ENCODE results near the gene ANKS1B.

The ANKS1B gene

GRCh38 chr12:98799822-98800221 is 1184.9 kb downstream of the ANKS1B start:
- H3K9me3 ChIP-seq (ENCODE audit: control insufficient read depth, low read length) = no peaks in the 10 kb centered on the region
- no peaks in the 10 kb centered on the region for H3K36me3 ChIP-seq (ENCODE audit: control insufficient read depth, insufficient read depth, low read length, severe bottlenecking)
- H3K27me3 ChIP-seq (replicated peaks; ENCODE audit: control insufficient read depth, insufficient read depth, low read length) = no peaks in the 10 kb centered on the region
- no peak for DNase-seq (ENCODE audit: low read depth)
- H3K9ac ChIP-seq (ENCODE audit: low read length) = no peak overlapping the region
- H3K4me1 ChIP-seq (ENCODE audit: control insufficient read depth, insufficient read depth, low read length) = no peaks in the 10 kb centered on the region
- no peak overlapping the region for H3K4me3 ChIP-seq (ENCODE audit: low read length)

GRCh38 chr12:98799146-98799810 is 1185.5 kb downstream of the ANKS1B start:
- Histone ChIP-seq H3K4me1 (ENCODE audit: control insufficient read depth, insufficient read depth, low read length) (no peaks in the 10 kb centered on the region), H3K36me3 (ENCODE audit: control insufficient read depth, insufficient read depth, low read length, severe bottlenecking) (no peaks in the 10 kb centered on the region), H3K9ac (ENCODE audit: low read length) (no peak overlapping the region), H3K9me3 (ENCODE audit: control insufficient read depth, low read length) (no peaks in the 10 kb centered on the region), H3K27me3 (replicated peaks; ENCODE audit: control insufficient read depth, insufficient read depth, low read length) (no peaks in the 10 kb centered on the region), H3K4me3 (ENCODE audit: low read length) (no peak overlapping the region)
- no peak for DNase-seq (ENCODE audit: low read depth)

DNA sequence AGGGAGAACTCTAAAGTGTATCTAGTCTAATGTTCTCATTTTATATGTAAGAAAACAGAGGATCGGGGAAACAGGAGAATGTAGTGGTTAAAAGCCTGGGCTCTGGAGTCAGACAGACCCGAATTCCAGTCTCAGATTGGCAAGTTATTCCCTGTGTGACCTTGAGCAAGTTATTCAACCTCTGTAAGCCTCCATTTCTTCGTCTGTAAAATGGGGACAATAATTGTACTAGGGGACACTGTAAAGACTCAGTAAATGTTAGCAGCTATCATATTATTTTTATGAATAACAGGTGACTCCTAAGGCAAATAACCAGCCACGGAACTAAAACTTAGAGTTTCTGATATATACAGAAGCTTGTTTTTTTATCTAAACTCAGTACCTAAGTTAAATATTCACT is 1187.5 kb downstream of the ANKS1B start:
- H3K9ac ChIP-seq (ENCODE audit: low read length) = no peak overlapping the region
- no peaks in the 10 kb centered on the region for H3K27me3 ChIP-seq (replicated peaks; ENCODE audit: control insufficient read depth, insufficient read depth, low read length)
- no peak overlapping the region for H3K4me3 ChIP-seq (ENCODE audit: low read length)
- H3K9me3 ChIP-seq (ENCODE audit: control insufficient read depth, low read length) = no peaks in the 10 kb centered on the region
- DNase-seq (ENCODE audit: low read depth) = no peak
- no peaks in the 10 kb centered on the region for H3K36me3 ChIP-seq (ENCODE audit: control insufficient read depth, insufficient read depth, low read length, severe bottlenecking)
- no peaks in the 10 kb centered on the region for H3K4me1 ChIP-seq (ENCODE audit: control insufficient read depth, insufficient read depth, low read length)

DNA sequence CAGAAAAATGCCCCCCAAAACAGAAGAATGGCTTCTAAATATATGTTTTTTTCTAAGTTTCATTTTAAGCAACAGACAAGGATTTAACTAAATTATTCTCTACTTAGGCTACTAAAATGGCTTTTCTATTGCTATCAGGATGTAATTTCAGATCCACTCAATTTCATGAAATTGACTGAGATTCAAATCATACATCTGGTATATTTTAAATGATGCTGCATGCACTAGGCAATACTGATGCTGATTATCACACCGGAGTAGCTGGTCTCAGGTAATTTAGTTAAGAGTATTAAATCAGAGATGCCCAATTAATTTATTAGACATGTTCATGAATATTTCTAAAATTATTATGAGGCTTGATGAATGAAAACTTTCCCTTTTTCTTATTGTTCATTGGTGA is 1188.0 kb downstream of the ANKS1B start:
- H3K27me3 ChIP-seq (replicated peaks; ENCODE audit: control insufficient read depth, insufficient read depth, low read length) = no peaks in the 10 kb centered on the region
- H3K36me3 ChIP-seq (ENCODE audit: control insufficient read depth, insufficient read depth, low read length, severe bottlenecking) = no peaks in the 10 kb centered on the region
- H3K4me1 ChIP-seq (ENCODE audit: control insufficient read depth, insufficient read depth, low read length) = no peaks in the 10 kb centered on the region
- H3K9me3 ChIP-seq (ENCODE audit: control insufficient read depth, low read length) = no peaks in the 10 kb centered on the region
- H3K9ac ChIP-seq (ENCODE audit: low read length) = no peak overlapping the region
- no peak for DNase-seq (ENCODE audit: low read depth)
- H3K4me3 ChIP-seq (ENCODE audit: low read length) = no peak overlapping the region

DNA sequence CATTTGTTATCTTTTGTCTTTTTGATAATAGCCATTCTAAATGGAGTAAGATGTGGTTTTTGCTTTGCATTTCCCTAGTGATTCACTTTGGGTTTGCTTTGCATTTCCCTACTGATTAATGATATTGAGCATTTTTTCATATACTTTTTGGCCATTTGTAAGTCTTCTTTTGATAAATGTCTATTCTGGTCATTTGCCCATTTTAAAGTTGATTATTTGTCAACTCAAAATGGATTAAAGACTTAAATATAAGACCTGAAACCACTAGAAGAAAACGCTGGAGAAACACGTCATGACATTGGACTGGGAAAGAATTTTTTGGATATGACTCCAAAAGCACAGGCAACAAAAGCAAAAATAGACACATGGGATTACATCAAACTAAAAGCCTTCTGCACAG is 1191.6 kb downstream of the ANKS1B start:
- DNase-seq (ENCODE audit: low read depth) = no peak
- no peaks in the 10 kb centered on the region for H3K9me3 ChIP-seq (ENCODE audit: control insufficient read depth, low read length)
- H3K9ac ChIP-seq (ENCODE audit: low read length) = no peak overlapping the region
- H3K27me3 ChIP-seq (replicated peaks; ENCODE audit: control insufficient read depth, insufficient read depth, low read length) = no peaks in the 10 kb centered on the region
- H3K4me3 ChIP-seq (ENCODE audit: low read length) = no peak overlapping the region
- no peaks in the 10 kb centered on the region for H3K36me3 ChIP-seq (ENCODE audit: control insufficient read depth, insufficient read depth, low read length, severe bottlenecking)
- H3K4me1 ChIP-seq (ENCODE audit: control insufficient read depth, insufficient read depth, low read length) = no peaks in the 10 kb centered on the region

DNA sequence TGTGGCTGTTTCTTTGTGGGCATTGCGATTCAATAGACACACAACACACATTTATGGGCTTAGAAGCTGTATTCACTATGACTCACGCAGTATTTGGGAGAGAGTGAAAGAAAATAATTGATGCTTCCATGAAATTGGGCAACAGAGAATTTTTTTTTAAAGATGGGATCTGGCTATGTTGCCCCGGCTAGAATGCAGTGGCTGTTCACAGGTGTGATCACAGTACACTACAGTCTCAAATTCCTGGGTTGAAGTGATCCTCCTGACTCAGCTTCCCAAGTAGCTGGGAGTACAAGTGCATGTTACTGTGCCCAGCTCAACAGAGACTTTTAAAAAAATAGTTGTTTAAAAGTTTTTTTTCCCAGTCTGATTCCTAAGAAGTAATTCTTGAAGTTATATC is 1193.3 kb downstream of the ANKS1B start:
- no peaks in the 10 kb centered on the region for H3K9me3 ChIP-seq (ENCODE audit: control insufficient read depth, low read length)
- H3K4me1 ChIP-seq (ENCODE audit: control insufficient read depth, insufficient read depth, low read length) = no peaks in the 10 kb centered on the region
- H3K27me3 ChIP-seq (replicated peaks; ENCODE audit: control insufficient read depth, insufficient read depth, low read length) = peaks cover 5% of the 10 kb centered on the region
- no peak overlapping the region for H3K4me3 ChIP-seq (ENCODE audit: low read length)
- DNase-seq (ENCODE audit: low read depth) = no peak
- no peaks in the 10 kb centered on the region for H3K36me3 ChIP-seq (ENCODE audit: control insufficient read depth, insufficient read depth, low read length, severe bottlenecking)
- H3K9ac ChIP-seq (ENCODE audit: low read length) = no peak overlapping the region

DNA sequence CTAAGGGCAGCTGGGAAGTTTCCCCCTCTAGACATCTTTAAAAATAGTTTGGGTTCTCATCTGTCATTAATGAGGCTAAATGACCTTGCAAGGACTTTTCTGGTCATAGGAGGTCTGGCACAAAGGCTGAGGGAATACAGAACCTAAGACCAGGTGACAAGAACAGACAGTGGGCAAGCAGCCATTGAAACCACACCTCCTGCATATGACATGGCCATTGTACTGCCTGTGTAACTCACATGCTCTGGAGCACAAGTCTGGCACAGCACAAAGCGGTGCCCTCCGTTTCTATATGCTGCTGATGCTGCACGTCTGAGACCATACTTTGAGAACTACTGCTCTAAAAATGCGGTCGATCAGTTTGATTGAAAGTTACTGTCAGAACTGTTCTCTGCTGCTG is 1196.3 kb downstream of the ANKS1B start:
- Histone ChIP-seq H3K4me3 (ENCODE audit: low read length) (no peak overlapping the region), H3K9ac (ENCODE audit: low read length) (no peak overlapping the region)
- DNase-seq (ENCODE audit: low read depth) = no peak

GRCh38 chr12:98786653-98787052 is 1198.1 kb downstream of the ANKS1B start:
- Histone ChIP-seq H3K4me1 (ENCODE audit: control insufficient read depth, insufficient read depth, low read length) (no peaks in the 10 kb centered on the region), H3K27me3 (replicated peaks; ENCODE audit: control insufficient read depth, insufficient read depth, low read length) (peaks cover 7% of the 10 kb centered on the region), H3K9ac (ENCODE audit: low read length) (no peak overlapping the region), H3K36me3 (ENCODE audit: control insufficient read depth, insufficient read depth, low read length, severe bottlenecking) (no peaks in the 10 kb centered on the region), H3K9me3 (ENCODE audit: control insufficient read depth, low read length) (no peaks in the 10 kb centered on the region), H3K4me3 (ENCODE audit: low read length) (no peak overlapping the region)
- DNase-seq (ENCODE audit: low read depth) = no peak

More for the DNA sequence above, 1196.3 kb downstream of the ANKS1B start:
- H3K27me3 ChIP-seq (replicated peaks; ENCODE audit: control insufficient read depth, insufficient read depth, low read length) = peaks cover 7% of the 10 kb centered on the region
- no peaks in the 10 kb centered on the region for H3K9me3 ChIP-seq (ENCODE audit: control insufficient read depth, low read length)
- H3K4me1 ChIP-seq (ENCODE audit: control insufficient read depth, insufficient read depth, low read length) = no peaks in the 10 kb centered on the region
- H3K36me3 ChIP-seq (ENCODE audit: control insufficient read depth, insufficient read depth, low read length, severe bottlenecking) = no peaks in the 10 kb centered on the region

DNA sequence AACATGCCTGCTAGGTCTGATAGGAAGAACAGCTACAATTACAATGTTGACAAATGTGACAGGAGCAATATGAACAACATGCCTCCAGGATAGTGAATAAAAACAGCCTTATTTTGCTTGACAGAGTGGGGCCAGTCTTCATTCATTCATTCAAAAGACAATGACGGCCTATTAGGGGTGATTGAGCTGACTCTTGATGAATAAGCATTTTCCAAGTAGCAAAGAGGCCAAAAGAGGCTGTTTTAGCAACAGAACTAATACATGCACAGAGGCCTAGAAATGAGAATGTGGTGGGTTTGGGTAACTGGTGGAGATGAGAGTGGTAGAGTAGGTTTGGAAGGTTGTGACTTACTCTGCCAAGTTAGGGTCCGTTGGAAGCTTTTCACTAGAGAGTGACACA is 1201.3 kb downstream of the ANKS1B start:
- Histone ChIP-seq H3K36me3 (ENCODE audit: control insufficient read depth, insufficient read depth, low read length, severe bottlenecking) (no peaks in the 10 kb centered on the region), H3K9ac (ENCODE audit: low read length) (no peak overlapping the region), H3K9me3 (ENCODE audit: control insufficient read depth, low read length) (no peaks in the 10 kb centered on the region), H3K4me1 (ENCODE audit: control insufficient read depth, insufficient read depth, low read length) (no peaks in the 10 kb centered on the region), H3K4me3 (ENCODE audit: low read length) (no peak overlapping the region), H3K27me3 (replicated peaks; ENCODE audit: control insufficient read depth, insufficient read depth, low read length) (peaks cover 14% of the 10 kb centered on the region)
- no peak for DNase-seq (ENCODE audit: low read depth)

DNA sequence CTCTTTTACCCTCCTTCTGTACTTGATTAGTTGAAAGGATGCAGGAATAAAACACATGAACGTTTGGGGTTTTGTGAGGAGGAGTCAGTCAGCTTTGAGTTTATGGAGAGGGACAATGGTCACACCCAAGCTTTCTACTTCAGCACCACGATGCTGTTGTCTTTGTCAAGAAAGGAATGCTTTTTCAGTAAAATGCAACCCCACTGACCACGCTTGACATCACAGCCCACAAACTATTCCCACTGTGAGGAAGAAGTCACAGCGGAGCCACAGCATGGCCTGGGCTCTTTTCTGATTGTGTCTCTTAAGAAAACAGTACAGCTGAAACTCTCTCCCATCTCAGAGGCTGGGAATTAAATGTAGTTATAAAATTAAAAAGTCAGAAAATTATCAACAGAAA is 1204.5 kb downstream of the ANKS1B start:
- Histone ChIP-seq H3K9ac (ENCODE audit: low read length) (no peak overlapping the region), H3K36me3 (ENCODE audit: control insufficient read depth, insufficient read depth, low read length, severe bottlenecking) (no peaks in the 10 kb centered on the region), H3K4me3 (ENCODE audit: low read length) (no peak overlapping the region), H3K4me1 (ENCODE audit: control insufficient read depth, insufficient read depth, low read length) (no peaks in the 10 kb centered on the region), H3K27me3 (replicated peaks; ENCODE audit: control insufficient read depth, insufficient read depth, low read length) (peaks cover 7% of the 10 kb centered on the region), H3K9me3 (ENCODE audit: control insufficient read depth, low read length) (no peaks in the 10 kb centered on the region)
- DNase-seq (ENCODE audit: low read depth) = no peak

GRCh38 chr12:98772818-98773217 is 1211.9 kb downstream of the ANKS1B start:
- Histone ChIP-seq H3K9ac (ENCODE audit: low read length) (no peak overlapping the region), H3K9me3 (ENCODE audit: control insufficient read depth, low read length) (no peaks in the 10 kb centered on the region), H3K27me3 (replicated peaks; ENCODE audit: control insufficient read depth, insufficient read depth, low read length) (no peaks in the 10 kb centered on the region), H3K4me3 (ENCODE audit: low read length) (no peak overlapping the region), H3K36me3 (ENCODE audit: control insufficient read depth, insufficient read depth, low read length, severe bottlenecking) (no peaks in the 10 kb centered on the region), H3K4me1 (ENCODE audit: control insufficient read depth, insufficient read depth, low read length) (peaks cover 4% of the 10 kb centered on the region)
- no peak for DNase-seq (ENCODE audit: low read depth)
